ENCODE results near the gene LRP6.

- no peak for TF ChIP-seq CTCF (IDR thresholded peaks at IDR 0.05)
- no peak for TF ChIP-seq ZFX (IDR thresholded peaks at IDR 0.05; ENCODE audit: borderline replicate concordance)
These were observed 52.2 kb downstream of the LRP6 start for GRCh38 chr12:12214635-12215131.
